ENCODE data around the gene BTBD2. TPM values are rescaled to one million over a fixed set of nuclear protein-coding genes. Genes with fewer than 3 reads are reported as not detected.

The BTBD2 gene
- total and polyA plus RNA-seq, 10 of the 15 experiments (the other 5 are each of a cell fraction or from before 2014, with no cell fraction given) = 0.13 to 66.2 (median 10.4) TPM

- intact Hi-C loops (cut with micrococcal nuclease; ENCODE audit: unreplicated experiment) (no loop called here), in situ Hi-C loops (cut with MboI) (no loop called here)
- no peak overlapping the region for H3K27ac ChIP-seq (ENCODE audit: control insufficient read depth, insufficient read depth)
- BruUV-seq (replicated peaks) = no TSS peak
- no peak for DNase-seq (ENCODE audit: low read depth, low spot score)
- no peak for ATAC-seq
- TF ChIP-seq ZNF592 (IDR thresholded peaks at IDR 0.05) = no peak
- no peak for TF ChIP-seq TBL1XR1 (IDR thresholded peaks at IDR 0.05; ENCODE audit: low read depth, low read length)
- TF ChIP-seq CEBPB (IDR thresholded peaks at IDR 0.05; ENCODE audit: borderline replicate concordance in 1 of 2, low read depth in 2 of 2, low read length in 2 of 2) = no peak
- RAD21 ChIA-PET (ENCODE audit: unreplicated experiment) = no interaction called here
- peaks cover 5 to 26% of the 10 kb centered on the region in 2 experiments; a peak in 2 of 4 replicates for H3K36me3 ChIP-seq (ENCODE audit: control insufficient read depth in 2 of 2, insufficient read depth in 2 of 2, low read length in 1 of 2)
- no peaks in the 10 kb centered on the region for H3K27me3 ChIP-seq (replicated peaks in 1 of 2; ENCODE audit: control insufficient read depth in 2 of 2, insufficient read depth in 2 of 2, low read length in 1 of 2)
- no peak overlapping the region for H3K4me3 ChIP-seq
- no peaks in the 10 kb centered on the region; the same call in 1 of the 2 replicates for H4K20me1 ChIP-seq (ENCODE audit: control insufficient read depth, insufficient read depth)
- H3K9ac ChIP-seq (ENCODE audit: control insufficient read depth, insufficient read depth, low read length) = no peak overlapping the region
- SMC1A ChIA-PET (ENCODE audit: uncharacterized antibody, unreplicated experiment) = no interaction called here
- no peaks in the 10 kb centered on the region for H3K4me1 ChIP-seq (ENCODE audit: control insufficient read depth, insufficient read depth, low read length)
- peaks cover 62% of the 10 kb centered on the region for H3K79me2 ChIP-seq (ENCODE audit: control insufficient read depth, insufficient read depth, low read length)
- H3K4me2 ChIP-seq (ENCODE audit: control insufficient read depth, insufficient read depth) = no peak overlapping the region
- POLR2A ChIA-PET = no interaction called here
- WGBS (ENCODE audit: insufficient coverage, insufficient replicate concordance, low lambda C conversion rate, missing lambda C conversion rate) = 94% methylated on average over 44 of the region's 44 CpGs
- no peaks in the 10 kb centered on the region; the same call in 2 of the 3 replicates for H3K9me3 ChIP-seq (replicated peaks; ENCODE audit: control insufficient read depth, insufficient read depth, low read length)
- H2AFZ ChIP-seq (ENCODE audit: control insufficient read depth, low read depth, low read length) = no peak overlapping the region
- FAIRE-seq = no peak
- CTCF ChIA-PET = no interaction called here
These were observed 66.0 kb downstream of the BTBD2 start for GRCh38 chr19:1949304-1950101.
